Vagina (tissue), 2 donors: ENCODE results near the gene COL28A1.

Experiments used
- POLR2A ChIP-seq, 2 donors: fragments of 450-650 bp; IDR thresholded peaks; one replicate each; pipeline ENCODE4 v1.6.1; 2017; ENCODE audit warnings: antibody characterized with exemption in 2 of 2, mild to moderate bottlenecking in 2 of 2, moderate library complexity in 2 of 2
- POLR2AphosphoS5 ChIP-seq, 2 donors: sonication (generic); formaldehyde crosslinking; IDR thresholded peaks; one replicate each; pipeline ENCODE4 v1.9.0; 2017; ENCODE audit warnings: antibody characterized with exemption in 2 of 2, mild to moderate bottlenecking in 2 of 2, low read depth in 1 of 2; ENCODE audit not compliant: insufficient read depth in 1 of 2
- TF ChIP-seq, protein P1 (sequence below), 3 experiments: fragments of 450-650 bp in 2 of 3; fragments of 200-600 bp in 1 of 3; sonication (generic) in 1 of 3; IDR thresholded peaks; one replicate each; pipeline ENCODE4 v1.5.1; 2017 to 2019; ENCODE audit warnings: antibody characterized with exemption in 3 of 3, mild to moderate bottlenecking in 2 of 3, moderate library complexity in 2 of 3

- TF ChIP-seq, protein P1, sequence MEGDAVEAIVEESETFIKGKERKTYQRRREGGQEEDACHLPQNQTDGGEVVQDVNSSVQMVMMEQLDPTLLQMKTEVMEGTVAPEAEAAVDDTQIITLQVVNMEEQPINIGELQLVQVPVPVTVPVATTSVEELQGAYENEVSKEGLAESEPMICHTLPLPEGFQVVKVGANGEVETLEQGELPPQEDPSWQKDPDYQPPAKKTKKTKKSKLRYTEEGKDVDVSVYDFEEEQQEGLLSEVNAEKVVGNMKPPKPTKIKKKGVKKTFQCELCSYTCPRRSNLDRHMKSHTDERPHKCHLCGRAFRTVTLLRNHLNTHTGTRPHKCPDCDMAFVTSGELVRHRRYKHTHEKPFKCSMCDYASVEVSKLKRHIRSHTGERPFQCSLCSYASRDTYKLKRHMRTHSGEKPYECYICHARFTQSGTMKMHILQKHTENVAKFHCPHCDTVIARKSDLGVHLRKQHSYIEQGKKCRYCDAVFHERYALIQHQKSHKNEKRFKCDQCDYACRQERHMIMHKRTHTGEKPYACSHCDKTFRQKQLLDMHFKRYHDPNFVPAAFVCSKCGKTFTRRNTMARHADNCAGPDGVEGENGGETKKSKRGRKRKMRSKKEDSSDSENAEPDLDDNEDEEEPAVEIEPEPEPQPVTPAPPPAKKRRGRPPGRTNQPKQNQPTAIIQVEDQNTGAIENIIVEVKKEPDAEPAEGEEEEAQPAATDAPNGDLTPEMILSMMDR (IDR thresholded peaks at IDR 0.05) = no peak
- TF ChIP-seq POLR2A (IDR thresholded peaks at IDR 0.05) = no peak
- no peak for TF ChIP-seq POLR2AphosphoS5 (IDR thresholded peaks at IDR 0.05; ENCODE audit: insufficient read depth in 1 of 2, low read depth in 1 of 2)
These were observed 6.3 kb downstream of the COL28A1 start for GRCh38 chr7:7529328-7529727.
